GM19043 (cell line): Measurements from ENCODE around the gene BCL11B.

Source experiments
- ATAC-seq: cut with Tn5 transposase; IDR thresholded peaks from one replicate; pipeline ENCODE4 v1.9.1; 2021; ENCODE audit warnings: low read depth; ENCODE audit not compliant: unreplicated experiment

The BCL11B gene

GRCh38 chr14:99242238-99242637 lies 29.8 kb downstream of the BCL11B start:
- ATAC-seq: no peak

GRCh38 chr14:99241325-99242010 lies 30.5 kb downstream of the BCL11B start:
- no peak for ATAC-seq

- no peak for ATAC-seq
These were observed 31.2 kb downstream of the BCL11B start for GRCh38 chr14:99240627-99241324.

- ATAC-seq: no peak
These were observed 32.3 kb downstream of the BCL11B start for GRCh38 chr14:99239661-99240092.

- no peak for ATAC-seq
These were observed 33.8 kb downstream of the BCL11B start for GRCh38 chr14:99238216-99238615.

- no peak for ATAC-seq
These were observed 34.7 kb downstream of the BCL11B start for GRCh38 chr14:99237288-99237687.

GRCh38 chr14:99236386-99237138 lies 35.4 kb downstream of the BCL11B start:
- ATAC-seq: no peak

GRCh38 chr14:99235582-99236320 lies 36.2 kb downstream of the BCL11B start:
- no peak for ATAC-seq

GRCh38 chr14:99234961-99235571 lies 36.9 kb downstream of the BCL11B start:
- ATAC-seq: no peak

- no peak for ATAC-seq
These were observed 37.6 kb downstream of the BCL11B start for GRCh38 chr14:99234355-99234754.

GRCh38 chr14:99233222-99234035 lies 38.6 kb downstream of the BCL11B start:
- no peak for ATAC-seq

GRCh38 chr14:99232714-99233214 lies 39.2 kb downstream of the BCL11B start:
- no peak for ATAC-seq

GRCh38 chr14:99231850-99232713 lies 39.9 kb downstream of the BCL11B start:
- ATAC-seq: no peak

- no peak for ATAC-seq
These were observed 40.7 kb downstream of the BCL11B start for GRCh38 chr14:99231161-99231849.

- ATAC-seq: no peak
These were observed 41.5 kb downstream of the BCL11B start for GRCh38 chr14:99230208-99231151.

GRCh38 chr14:99229654-99230207 lies 42.3 kb downstream of the BCL11B start:
- ATAC-seq: no peak
